Smooth muscle cell (in vitro differentiated cells): ENCODE data around the gene E2F1. TPM values are rescaled to one million over a fixed set of nuclear protein-coding genes. Genes with fewer than 3 reads are reported as not detected.
A peak's percentile ranks its signal among the peaks of the same experiment; 100 is the strongest.

Source experiments
- DNase-seq: peaks from one replicate; lab custom pipeline; 2025; ENCODE audit not compliant: unreplicated experiment; lab: John Stamatoyannopoulos, UW
- H2AFZ ChIP-seq: fragments of 200-600 bp; sonication (generic); 2 replicates; pipeline ENCODE4 v1.6.0; 2016; ENCODE audit warnings: antibody characterized with exemption, low read depth, mild to moderate bottlenecking
- H3F3A ChIP-seq: fragments of 200-600 bp; sonication (generic); 2 replicates; pipeline ENCODE4 v1.6.0; 2017; ENCODE audit warnings: antibody characterized with exemption, low read depth
- H3K27ac ChIP-seq: fragments of 200-600 bp; sonication (generic); 2 replicates; pipeline ENCODE4 v1.5.1; 2016; ENCODE audit warnings: low read depth, mild to moderate bottlenecking
- H3K27me3 ChIP-seq: fragments of 200-600 bp; sonication (generic); 2 replicates; pipeline ENCODE4 v1.6.1; 2016; ENCODE audit warnings: low read depth, mild to moderate bottlenecking
- H3K36me3 ChIP-seq: fragments of 200-600 bp; sonication (generic); 2 replicates; pipeline ENCODE4 v1.5.1; 2016; ENCODE audit warnings: low read depth
- H3K4me1 ChIP-seq: fragments of 200-600 bp; sonication (generic); 2 replicates; pipeline ENCODE4 v1.5.1; 2016; ENCODE audit warnings: low read depth
- H3K4me2 ChIP-seq: fragments of 200-600 bp; sonication (generic); 2 replicates; pipeline ENCODE4 v1.6.0; 2016; ENCODE audit warnings: mild to moderate bottlenecking
- H3K4me3 ChIP-seq: fragments of 200-600 bp; sonication (generic); 2 replicates; pipeline ENCODE4 v1.5.1; 2016; ENCODE audit warnings: mild to moderate bottlenecking
- H3K79me2 ChIP-seq: fragments of 200-600 bp; sonication (generic); 2 replicates; pipeline ENCODE4 v1.6.0; 2016; ENCODE audit warnings: low read depth, mild to moderate bottlenecking
- H3K9ac ChIP-seq: fragments of 200-600 bp; sonication (generic); 2 replicates; pipeline ENCODE4 v1.6.0; 2016; ENCODE audit warnings: low read depth
- H3K9me3 ChIP-seq: fragments of 200-600 bp; sonication (generic); replicated peaks from 2 replicates; pipeline ENCODE4 v1.5.1; 2016; ENCODE audit warnings: low read depth
- H4K20me1 ChIP-seq: fragments of 200-600 bp; sonication (generic); 2 replicates; pipeline ENCODE4 v1.6.0; 2016; ENCODE audit warnings: low read depth
- CTCF ChIP-seq: fragments of 200-600 bp; sonication (generic); IDR thresholded peaks from 2 replicates; pipeline ENCODE4 v1.5.1; 2017; ENCODE audit warnings: borderline replicate concordance, mild to moderate bottlenecking, antibody characterized with exemption; ENCODE audit not compliant: insufficient read depth, poor library complexity, severe bottlenecking
- WGBS: methylation state at CpG from one replicate; pipeline ENCODE4 v1.1.7; 2016; ENCODE audit warnings: low lambda C conversion rate; 5-methylcytosine and 5-hydroxymethylcytosine counted together
- polyA plus RNA-seq: library from polyadenylated mRNA; unstranded; fragments of >200 nt; fragmentation: Nextera tagmentation; extraction: Ambion mirVana; gene quantifications from 2 replicates; pipeline ENCODE4 v1.2.1, GENCODE V29; 2016
- total RNA-seq: library from RNA; depleted of rRNA; stranded (reverse); fragments of >200 nt; gene quantifications from 2 replicates; pipeline ENCODE4 v1.2.3, GENCODE V29; 2014

Gene E2F1
- total and polyA plus RNA-seq, 2 experiments from 2014 or later: 5.0 to 19.4 TPM

GRCh38 chr20:33666293-33667244 lies 19.6 kb downstream of the E2F1 start, which contains the start of gene ACTL10:
Gene ACTL10 (plus strand): TSS chr20:33666943. CDS start chr20:33667498, 555 bp downstream.
- H3K9ac ChIP-seq: no peak within 1 kb of the TSS
- 47% methylated on average over 50 of the region's 50 CpGs for WGBS
- no peaks in the 10 kb centered on the region for H3K27me3 ChIP-seq
- no peak for TF ChIP-seq CTCF
- no peaks in the 10 kb centered on the region for H3K79me2 ChIP-seq
- H3K4me2 ChIP-seq: peak within 1 kb of the TSS; percentile 80
- peaks cover 6% of the 10 kb centered on the region for H3K4me1 ChIP-seq
- peak within 1 kb of the TSS; percentile 27 for H3K27ac ChIP-seq
- peak; percentile 53 for DNase-seq
- peaks cover 15% of the 10 kb centered on the region for H3F3A ChIP-seq
- peak within 1 kb of the TSS; percentile 41 for H3K4me3 ChIP-seq
- H2AFZ ChIP-seq: no peak within 1 kb of the TSS
- H3K9me3 ChIP-seq: no peaks in the 10 kb centered on the region
- H3K36me3 ChIP-seq: no peaks in the 10 kb centered on the region
- peaks cover 6% of the 10 kb centered on the region for H4K20me1 ChIP-seq

- Histone ChIP-seq H3K4me2 (no peak overlapping the region), H3K4me3 (no peak overlapping the region), H3F3A (peaks cover 15% of the 10 kb centered on the region), H4K20me1 (no peaks in the 10 kb centered on the region), H3K27ac (peak overlapping the region; percentile 63), H3K9me3 (no peaks in the 10 kb centered on the region), H3K27me3 (no peaks in the 10 kb centered on the region), H3K4me1 (peaks cover 6% of the 10 kb centered on the region), H2AFZ (no peak overlapping the region), H3K9ac (no peak overlapping the region), H3K36me3 (no peaks in the 10 kb centered on the region), H3K79me2 (peaks cover 5% of the 10 kb centered on the region)
- DNase-seq: no peak
- WGBS: 100% methylated on average over 2 of the region's 2 CpGs
- no peak for TF ChIP-seq CTCF
These were observed 21.4 kb downstream of the E2F1 start for GRCh38 chr20:33664762-33665144.

- Histone ChIP-seq H3K9ac (peak overlapping the region; percentile 66), H3K9me3 (no peaks in the 10 kb centered on the region), H3K4me1 (peaks cover 6% of the 10 kb centered on the region), H3K27me3 (no peaks in the 10 kb centered on the region), H3F3A (peaks cover 15% of the 10 kb centered on the region), H3K4me3 (peak overlapping the region; percentile 75), H3K36me3 (no peaks in the 10 kb centered on the region), H3K79me2 (peaks cover 5% of the 10 kb centered on the region), H3K27ac (peak overlapping the region; percentile 63), H3K4me2 (peak overlapping the region; percentile 96), H2AFZ (peak overlapping the region; percentile 56), H4K20me1 (no peaks in the 10 kb centered on the region)
- TF ChIP-seq CTCF: no peak
- WGBS: 54% methylated on average over 9 of the region's 9 CpGs
- no peak for DNase-seq
These were observed 22.0 kb downstream of the E2F1 start for GRCh38 chr20:33664085-33664761.
